Heart right ventricle (tissue), 16 donors: Measurements from ENCODE around the gene USP5. TPM values are rescaled to one million over a fixed set of nuclear protein-coding genes. Genes with fewer than 3 reads are reported as not detected.

Experiments used
- ATAC-seq, 8 donors: fragments of 200-7000 bp; cut with Tn5 transposase; one replicate each; pipeline ENCODE4 v1.9.1; 2020; ENCODE audit warnings: mild to moderate bottlenecking in 8 of 8, moderate library complexity in 8 of 8, moderate number of reproducible peaks in 1 of 8
- DNase-seq, 2 donors: peaks; one replicate each; pipeline ENCODE4 v3.0.0-alpha.2; 2020
- H3K27ac ChIP-seq, 10 donors: fragments of 200-600 bp; sonication (generic) in 2 of 10; one replicate each; pipeline versions ENCODE4 v1.5.0 to v1.8.0; 2020 to 2022; ENCODE audit warnings: mild to moderate bottlenecking in 3 of 10
- H3K27me3 ChIP-seq, 7 donors: fragments of 200-600 bp; one replicate each; pipeline ENCODE4 v1.8.0; 2021 to 2022; ENCODE audit warnings: mild to moderate bottlenecking in 2 of 7
- H3K36me3 ChIP-seq, 9 donors: fragments of 200-600 bp; sonication (generic) in 1 of 9; one replicate each; pipeline versions ENCODE4 v1.5.0 to v1.8.0; 2020 to 2022; ENCODE audit warnings: mild to moderate bottlenecking in 2 of 9
- H3K4me1 ChIP-seq, 9 donors: fragments of 200-600 bp; sonication (generic) in 1 of 9; one replicate each; pipeline versions ENCODE4 v1.5.0 to v1.8.0; 2020 to 2022; ENCODE audit warnings: mild to moderate bottlenecking in 4 of 9
- H3K4me3 ChIP-seq, 10 donors: fragments of 200-600 bp; sonication (generic) in 2 of 10; one replicate each; pipeline versions ENCODE4 v1.5.0 to v1.8.0; 2020 to 2022; ENCODE audit warnings: mild to moderate bottlenecking in 7 of 10, moderate library complexity in 2 of 10
- H3K9me3 ChIP-seq, 11 donors: fragments of 200-600 bp in 10 of 11; sonication (generic) in 2 of 11; one replicate each; pipeline versions ENCODE4 v1.5.0 to v1.8.0; 2013 to 2022; ENCODE audit warnings: mild to moderate bottlenecking in 2 of 11, control low read depth in 1 of 11, moderate library complexity in 1 of 11
- WGBS, 2 donors: extraction: QIAGEN DNeasy Blood & Tissue Kit; methylation state at CpG; one replicate each; pipeline ENCODE4 v1.1.7; 2013; ENCODE audit warnings: inconsistent platforms in 1 of 2; 5-methylcytosine and 5-hydroxymethylcytosine counted together
- intact Hi-C, 10 donors: fragments of 100-400 bp; cut with DNase I; formaldehyde crosslinking; loops; one replicate each; pipeline versions ENCODE4 v1.11.1 to v1.14.2; 2022
- polyA plus RNA-seq, 2 donors: library from polyadenylated mRNA; stranded (reverse); fragments of 200-250 nt; gene quantifications; one replicate each; pipeline ENCODE4 v1.2.3, GENCODE V29; 2013
- total RNA-seq, 10 donors: library from RNA; stranded (reverse); fragmentation: NEBNext Ultra II Directional in 3 of 10; extraction: Animal tissue kit (Norgen Biotek cat#: 25700) in 3 of 10; gene quantifications; one replicate each; pipeline versions ENCODE4 v1.2.1 to v1.2.4, GENCODE V29; 2021 to 2023
- TF ChIP-seq, protein P1 (sequence below), 9 donors: fragments of 200-600 bp; sonication (generic) in 2 of 9; IDR thresholded peaks; one replicate each; pipeline versions ENCODE4 v1.5.0 to v1.8.0; 2021 to 2022; ENCODE audit warnings: antibody characterized with exemption in 9 of 9, mild to moderate bottlenecking in 5 of 9, moderate library complexity in 1 of 9
- donor health status: Arrhythmogenic right ventricular cardiomyopathy.
- donor health status: ischemic (EF 13 %, LVEDD 7.1; RV severe dilation, severe dysfunction).
- donor health status: healthy with polysubstance abuse.
- donor health status: DM: no; HTN: yes; CAD: no.
- donor health status: DM: no; HTN: no; CAD: no.
- donor health status: ischemic (EF 25% LVEDD 6.9; RV normal size, moderate dysfunction).
- donor health status: ischemic (EF 25% LVEDD 5.7; RV mildly dilated, moderate dysfunction).
- donor health status: healthy.
- donor health status: DM: yes; HTN: yes; CAD: no.
- donor health status: Ischemic cardiomyopathy.
- donor health status: ischemic (EF 35%, LVEDD 5.7; RV mildly dilated, moderate dysfunction).
- donor health status: nonischemic (EF 11% LVEDD 7.7; RV severe dilation, severe dysfunction).
- donor health status: DM: yes; HTN: yes; CAD: no.
- donor health status: PGD.
- donor health status: ischemic (EF 29% LVEDD 5.4; RV normal size, mild dysfunction).
- donor health status: nonischemic (EF 23%, LVEDD 6.1; RV moderate dilation, normal function).

USP5 gene
- total and polyA plus RNA-seq, 12 donors, result 17.6 to 95.5 (median 73.0) TPM

GRCh38 chr12:6854036-6854435 lies 2.1 kb downstream of the USP5 start:
- intact Hi-C loops, result no loop called here
- WGBS, 2 donors, result 75 to 80% methylated on average over 6 of the region's 6 CpGs
- peaks cover 5 to 54% (median 35%) of the 10 kb centered on the region in 9 donors for H3K36me3 ChIP-seq
- ATAC-seq (no peak), DNase-seq (no peak)
- TF ChIP-seq, protein P1, sequence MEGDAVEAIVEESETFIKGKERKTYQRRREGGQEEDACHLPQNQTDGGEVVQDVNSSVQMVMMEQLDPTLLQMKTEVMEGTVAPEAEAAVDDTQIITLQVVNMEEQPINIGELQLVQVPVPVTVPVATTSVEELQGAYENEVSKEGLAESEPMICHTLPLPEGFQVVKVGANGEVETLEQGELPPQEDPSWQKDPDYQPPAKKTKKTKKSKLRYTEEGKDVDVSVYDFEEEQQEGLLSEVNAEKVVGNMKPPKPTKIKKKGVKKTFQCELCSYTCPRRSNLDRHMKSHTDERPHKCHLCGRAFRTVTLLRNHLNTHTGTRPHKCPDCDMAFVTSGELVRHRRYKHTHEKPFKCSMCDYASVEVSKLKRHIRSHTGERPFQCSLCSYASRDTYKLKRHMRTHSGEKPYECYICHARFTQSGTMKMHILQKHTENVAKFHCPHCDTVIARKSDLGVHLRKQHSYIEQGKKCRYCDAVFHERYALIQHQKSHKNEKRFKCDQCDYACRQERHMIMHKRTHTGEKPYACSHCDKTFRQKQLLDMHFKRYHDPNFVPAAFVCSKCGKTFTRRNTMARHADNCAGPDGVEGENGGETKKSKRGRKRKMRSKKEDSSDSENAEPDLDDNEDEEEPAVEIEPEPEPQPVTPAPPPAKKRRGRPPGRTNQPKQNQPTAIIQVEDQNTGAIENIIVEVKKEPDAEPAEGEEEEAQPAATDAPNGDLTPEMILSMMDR (IDR thresholded peaks at IDR 0.05), result no peak
- no peak overlapping the region for H3K4me3 ChIP-seq
- H3K4me1 ChIP-seq, result peaks cover 3 to 26% (median 16%) of the 10 kb centered on the region in 9 donors
- H3K27ac ChIP-seq, result no peak overlapping the region
- H3K9me3 ChIP-seq, result no peaks in the 10 kb centered on the region
- no peaks in the 10 kb centered on the region for H3K27me3 ChIP-seq

DNA sequence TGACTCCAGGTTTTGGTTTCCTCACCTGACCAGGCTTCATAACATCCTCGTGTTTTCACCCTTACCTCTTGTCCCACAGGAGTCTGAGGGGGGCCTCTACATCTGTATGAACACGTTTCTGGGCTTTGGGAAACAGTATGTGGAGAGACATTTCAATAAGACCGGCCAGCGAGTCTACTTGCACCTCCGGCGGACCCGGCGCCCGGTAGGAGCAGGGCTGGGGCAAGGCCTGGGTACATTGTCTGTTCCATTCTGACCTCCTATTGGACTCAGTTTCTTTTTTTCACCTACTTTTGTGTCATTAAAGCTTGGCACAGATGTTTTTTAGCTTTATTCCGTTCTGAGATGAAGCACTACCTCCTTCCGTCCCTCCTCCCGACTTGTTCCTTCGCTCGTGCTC lies 3.4 kb downstream of the USP5 start:
- WGBS, 2 donors, result 92% methylated on average over 14 of the region's 14 CpGs
- ATAC-seq, result no peak
- Histone ChIP-seq H3K4me3 (no peak overlapping the region), H3K27me3 (no peaks in the 10 kb centered on the region), H3K36me3 (peaks cover 5 to 56% (median 47%) of the 10 kb centered on the region in 9 donors), H3K4me1 (peaks cover 3 to 25% (median 16%) of the 10 kb centered on the region in 9 donors), H3K9me3 (no peaks in the 10 kb centered on the region), H3K27ac (no peak overlapping the region)
- TF ChIP-seq, protein P1 (IDR thresholded peaks at IDR 0.05), result no peak
- intact Hi-C loops, result no loop called here
- DNase-seq, result no peak

DNA sequence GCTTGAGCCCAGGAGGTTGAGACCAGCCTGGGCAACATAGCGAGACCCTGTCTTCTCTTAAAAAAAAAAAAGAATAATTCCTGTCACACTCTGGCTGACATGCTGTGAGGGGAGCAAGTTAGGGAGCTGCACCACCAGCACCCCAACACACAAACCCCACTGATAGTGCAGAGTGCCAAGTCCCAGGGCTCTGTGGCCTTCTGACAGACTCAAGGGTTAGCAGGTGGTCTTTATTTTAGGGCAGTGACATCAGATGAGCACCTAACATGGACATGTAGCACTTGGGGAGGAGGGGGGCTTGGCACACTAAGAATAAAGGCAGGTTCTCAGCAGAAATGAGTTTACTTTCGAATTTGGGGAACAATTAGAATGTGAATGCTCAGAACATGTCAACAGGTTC lies 6.8 kb downstream of the USP5 start:
- DNase-seq (no peak), ATAC-seq (no peak)
- 92 to 100% methylated on average over 2 of the region's 2 CpGs for WGBS, 2 donors
- Histone ChIP-seq H3K4me3 (no peak overlapping the region), H3K36me3 (peaks cover 5 to 89% (median 79%) of the 10 kb centered on the region in 9 donors), H3K9me3 (no peaks in the 10 kb centered on the region), H3K4me1 (peaks cover 0 to 4% (median under 1%) of the 10 kb centered on the region in 9 donors), H3K27ac (no peak overlapping the region), H3K27me3 (no peaks in the 10 kb centered on the region)
- TF ChIP-seq, protein P1 (IDR thresholded peaks at IDR 0.05), result no peak
- intact Hi-C loops, result no loop called here

- Histone ChIP-seq H3K4me3 (no peak overlapping the region), H3K27ac (no peak overlapping the region), H3K36me3 (peaks cover 5 to 100% (median 91%) of the 10 kb centered on the region in 9 donors), H3K27me3 (no peaks in the 10 kb centered on the region), H3K4me1 (no peaks in the 10 kb centered on the region), H3K9me3 (no peaks in the 10 kb centered on the region)
- DNase-seq (no peak), ATAC-seq (no peak)
- TF ChIP-seq, protein P1 (IDR thresholded peaks at IDR 0.05), result no peak
- intact Hi-C loops, result loop anchor here in 1 of 10 donors (10.0 kb wide), 1 partner anchor 85 kb away; the partner anchor contains the start of genes C12orf57 and RNU7-1
- WGBS, 2 donors, result 95 to 97% methylated on average over 9 of the region's 9 CpGs
These were observed 8.2 kb downstream of the USP5 start for GRCh38 chr12:6860116-6860515.
